GM10248 (cell line): ENCODE measurements around the gene GTSF1L.

Experiments
- CTCF ChIA-PET: fragments of 300-600 bp; sonication (Branson Sonifier 250); formaldehyde crosslinking; extraction: SDS; loops from one replicate; lab custom pipeline; 2021; ENCODE audit warnings: antibody characterized with exemption; lab: Yijun Ruan, JAX
- POLR2A ChIA-PET: fragments of 350-650 bp; sonication (Branson Sonifier 250); formaldehyde crosslinking; extraction: SDS; loops from one replicate; lab custom pipeline; 2020; ENCODE audit warnings: antibody characterized with exemption; lab: Yijun Ruan, JAX
- DNase-seq: peaks from one replicate; pipeline ENCODE4 v3.0.0; 2012; ENCODE audit errors: extremely low spot score
- CTCF ChIP-seq: IDR thresholded peaks from 2 replicates; pipeline ENCODE4 v1.5.1; 2012; ENCODE audit warnings: mild to moderate bottlenecking, low read depth; ENCODE audit errors: extremely low read depth, missing control alignments, control extremely low read depth

Gene GTSF1L

GRCh38 chr20:43715044-43715443 lies 11.8 kb downstream of the GTSF1L start:
- no peak for TF ChIP-seq CTCF
- DNase-seq: no peak
- POLR2A ChIA-PET: no interaction called here
- CTCF ChIA-PET: no interaction called here

GRCh38 chr20:43711098-43711654 lies 15.6 kb downstream of the GTSF1L start:
- ChIA-PET POLR2A (no interaction called here), CTCF (interaction anchor here (0.9 to 2.0 kb wide), 5 partner anchors 10 to 369 kb away, joined by 3 to 5 read pairs (median 4); no protein-coding TSS in a partner anchor)
- DNase-seq: no peak

GRCh38 chr20:43710370-43711044 lies 16.3 kb downstream of the GTSF1L start:
- peak; percentile 64 for DNase-seq
- no peak for TF ChIP-seq CTCF
- ChIA-PET POLR2A (no interaction called here), CTCF (interaction anchor here (0.9 to 2.0 kb wide), 5 partner anchors 10 to 370 kb away, joined by 3 to 5 read pairs (median 4); no protein-coding TSS in a partner anchor)

More at GRCh38 chr20:43711098-43711654, 15.6 kb downstream of the GTSF1L start:
- TF ChIP-seq CTCF: no peak

- no peak for TF ChIP-seq CTCF
- POLR2A ChIA-PET: no interaction called here
- CTCF ChIA-PET: interaction anchor here (1.0 to 2.7 kb wide), 3 partner anchors 9 to 21 kb away, joined by 3 to 8 read pairs (median 7); no protein-coding TSS in a partner anchor
- no peak for DNase-seq
Observed at GRCh38 chr20:43702502-43702901, 24.3 kb downstream of the GTSF1L start.

GRCh38 chr20:43700627-43701026 lies 26.2 kb downstream of the GTSF1L start:
- ChIA-PET CTCF (interaction anchor here (1.0 to 2.7 kb wide), 3 partner anchors 7 to 10 kb away, joined by 3 to 8 read pairs (median 4); no protein-coding TSS in a partner anchor), POLR2A (no interaction called here)
- no peak for TF ChIP-seq CTCF
- DNase-seq: no peak

GRCh38 chr20:43699941-43700565 lies 26.7 kb downstream of the GTSF1L start:
- ChIA-PET CTCF (interaction anchor here (1.0 to 2.7 kb wide), 2 partner anchors 7 to 8 kb away, joined by 4 to 8 read pairs; no protein-coding TSS in a partner anchor), POLR2A (no interaction called here)
- no peak for TF ChIP-seq CTCF
- DNase-seq: no peak
